K562 (cell line): Measurements from ENCODE around the gene ZNRD2. TPM values are rescaled to one million over a fixed set of nuclear protein-coding genes. Genes with fewer than 3 reads are reported as not detected.
A peak's percentile ranks its signal among the peaks of the same experiment; 100 is the strongest.

Source experiments
- ARHGAP35 ChIP-seq: fragments of 450-650 bp; IDR thresholded peaks from 2 replicates; pipeline ENCODE4 v1.6.1; 2018; ENCODE audit not compliant: partially characterized antibody
- ATF7 ChIP-seq: fragments of 450-650 bp; IDR thresholded peaks from 2 replicates; pipeline ENCODE4 v1.7.1; 2014; ENCODE audit warnings: mild to moderate bottlenecking, moderate library complexity
- BRCA1 ChIP-seq, 2 experiments: fragments of 450-650 bp in 1 of 2; sonication (generic) in 1 of 2; formaldehyde crosslinking in 1 of 2; IDR thresholded peaks; 2 replicates each; pipeline versions ENCODE4 v1.5.0 to v1.6.1; 2017 to 2020; ENCODE audit warnings: mild to moderate bottlenecking in 1 of 2, missing genetic modification reagents in 1 of 2
- CREM ChIP-seq: IDR thresholded peaks from 2 replicates; pipeline ENCODE4 v1.6.1; 2014; ENCODE audit warnings: antibody characterized with exemption, low read depth
- E2F4 ChIP-seq: sonication (generic); formaldehyde crosslinking; IDR thresholded peaks from 2 replicates; pipeline ENCODE4 v1.8.0; 2022; ENCODE audit warnings: mild to moderate bottlenecking, low read depth, missing genetic modification reagents
- FOXJ2 ChIP-seq: fragments of 200-800 bp; sonication (Bioruptor generic); IDR thresholded peaks from 2 replicates; pipeline ENCODE4 v1.6.1; 2016; ENCODE audit warnings: missing genetic modification characterization, missing compliant biosample characterization
- GABPB2 ChIP-seq: fragments of 250-450 bp; sonication (Bioruptor Pico); conservative IDR thresholded peaks from 2 replicates; pipeline ENCODE4 v1.5.1; 2021; ENCODE audit warnings: mild to moderate bottlenecking
- HMG20A ChIP-seq: fragments of 450-650 bp; formaldehyde crosslinking; conservative IDR thresholded peaks from 2 replicates; pipeline ENCODE4 v1.4.0; 2020; ENCODE audit warnings: mild to moderate bottlenecking, mixed read lengths
- KLF13 ChIP-seq: fragments of 450-650 bp; IDR thresholded peaks from 2 replicates; pipeline ENCODE4 v1.6.1; 2016; ENCODE audit warnings: missing genetic modification characterization, low read depth, mild to moderate bottlenecking, missing compliant biosample characterization, moderate library complexity, borderline replicate concordance
- MLLT1 ChIP-seq, 2 experiments: fragments of 450-650 bp; IDR thresholded peaks; 2 replicates each; pipeline ENCODE4 v1.6.1; 2016
- NFYB ChIP-seq: IDR thresholded peaks from 2 replicates; pipeline ENCODE4 v1.6.1; 2011; ENCODE audit warnings: mild to moderate bottlenecking, moderate library complexity; ENCODE audit not compliant: insufficient read length; ENCODE audit errors: extremely low read depth
- RBM25 ChIP-seq: fragments of 200-400 bp; formaldehyde crosslinking; IDR thresholded peaks from 2 replicates; pipeline ENCODE4 v1.6.1; 2018; ENCODE audit warnings: low read length, low read depth, moderate library complexity; ENCODE audit not compliant: severe bottlenecking
- SIN3B ChIP-seq: fragments of 450-650 bp; IDR thresholded peaks from 2 replicates; pipeline ENCODE4 v1.6.1; 2017; ENCODE audit warnings: low read depth, mild to moderate bottlenecking, moderate library complexity
- U2AF1 ChIP-seq: fragments of 200-400 bp; formaldehyde crosslinking; optimal IDR thresholded peaks from 2 replicates; pipeline ENCODE3; 2017; ENCODE audit warnings: mild to moderate bottlenecking, low read depth, low read length, moderate library complexity
- XRCC5 ChIP-seq: fragments of 200-400 bp; formaldehyde crosslinking; IDR thresholded peaks from 2 replicates; pipeline ENCODE4 v1.6.1; 2017; ENCODE audit warnings: low read depth, mild to moderate bottlenecking, low read length
- ZBTB26 ChIP-seq: fragments of 450-650 bp; formaldehyde crosslinking; IDR thresholded peaks from 2 replicates; pipeline ENCODE4 v1.4.0; 2022; ENCODE audit warnings: missing genetic modification characterization
- ZFP1 ChIP-seq: fragments of 450-650 bp; formaldehyde crosslinking; IDR thresholded peaks from 2 replicates; pipeline ENCODE4 v1.4.0; 2020; ENCODE audit warnings: mild to moderate bottlenecking, mixed read lengths
- ZFPM2 ChIP-seq: fragments of 250-450 bp; sonication (Bioruptor Pico); IDR thresholded peaks from 2 replicates; pipeline ENCODE4 v1.5.1; 2022; ENCODE audit warnings: mild to moderate bottlenecking
- ZNF518B ChIP-seq: fragments of 250-450 bp; sonication (Bioruptor Pico); IDR thresholded peaks from 2 replicates; pipeline ENCODE4 v1.5.0; 2021; ENCODE audit warnings: mild to moderate bottlenecking, moderate library complexity
- ZNF561 ChIP-seq: fragments of 450-650 bp; formaldehyde crosslinking; conservative IDR thresholded peaks from 2 replicates; pipeline ENCODE4 v1.4.0; 2020; ENCODE audit warnings: mild to moderate bottlenecking, moderate library complexity
- ZNF589 ChIP-seq: fragments of 200-800 bp; sonication (Bioruptor generic); IDR thresholded peaks from 2 replicates; pipeline ENCODE4 v1.6.1; 2016; ENCODE audit warnings: low read depth, missing genetic modification characterization, missing compliant biosample characterization
- ZNF699 ChIP-seq: fragments of 250-450 bp; sonication (Bioruptor Pico); IDR thresholded peaks from 2 replicates; pipeline ENCODE4 v1.8.0; 2021; ENCODE audit warnings: mild to moderate bottlenecking, moderate library complexity; ENCODE audit not compliant: insufficient replicate concordance
- polyA plus RNA-seq, 8 experiments: library from polyadenylated mRNA; depleted of rRNA in 4 of 8; stranded (reverse) in 5 of 8; unstranded in 3 of 8; fragments of >200 nt; fragmentation: Nextera tagmentation in 2 of 8; fragmentation: Illumina TruSeq in 1 of 8; extraction: Ambion mirVana in 2 of 8; extraction: Trizol in 1 of 8; gene quantifications; 2 replicates each; pipeline versions ENCODE4 v1.2.1 to v1.2.3, GENCODE V29; 2011 to 2014; ENCODE audit warnings: inconsistent platforms in 1 of 8, missing spikeins in 1 of 8
- total RNA-seq, 7 experiments: library from RNA; depleted of rRNA in 6 of 7; stranded (reverse); fragments of >200 nt in 6 of 7; fragmentation: Illumina TruSeq in 2 of 7; extraction: Trizol in 2 of 7; gene quantifications; 2 replicates each; pipeline versions ENCODE4 v1.2.1 to v1.2.3, GENCODE V29; 2011 to 2021; ENCODE audit warnings: low replicate concordance in 1 of 7

The ZNRD2 gene
- total and polyA plus RNA-seq, 9 of the 15 experiments (the other 6 are each of a cell fraction or from before 2014, with no cell fraction given), result 13.4 to 129 (median 60.4) TPM

GRCh38 chr11:65546217-65546958 lies 23.9 kb upstream of the ZNRD2 start (continued):
- TF ChIP-seq ZNF518B (CRISPR knock-in tag) (no peak), ZFP1 (CRISPR knock-in tag) (no peak), RBM25 (no peak), E2F4 (CRISPR knock-in tag) (no peak), ZNF561 (CRISPR knock-in tag) (no peak), ATF7 (no peak), BRCA1 (IDR thresholded peaks at IDR 0.05) (no peak), BRCA1 (CRISPR knock-in tag; IDR thresholded peaks at IDR 0.05) (no peak), SIN3B (no peak), ZBTB26 (CRISPR knock-in tag) (no peak), HMG20A (CRISPR knock-in tag) (no peak), U2AF1 (no peak), KLF13 (tag) (no peak), GABPB2 (CRISPR knock-in tag) (no peak), MLLT1 (IDR thresholded peaks at IDR 0.05) (no peak), FOXJ2 (tag) (no peak), XRCC5 (no peak), ZNF589 (CRISPR knock-in tag) (no peak), ZNF699 (CRISPR knock-in tag) (no peak), NFYB (no peak), CREM (peak; percentile 7; the same call in 1 of the 2 replicates), ZFPM2 (CRISPR knock-in tag) (no peak), ARHGAP35 (no peak)
